ENCODE results near the gene GAREM1. TPM values are rescaled to one million over a fixed set of nuclear protein-coding genes. Genes with fewer than 3 reads are reported as not detected.

Gene GAREM1
- total and polyA plus RNA-seq, 4 donors: 3.0 to 13.7 (median 8.5) TPM

GRCh38 chr18:32339045-32339444 lies 131.6 kb downstream of the GAREM1 start:
- Histone ChIP-seq H3K9ac (ENCODE audit: insufficient read depth in 1 of 2, low read length in 2 of 2) (no peak overlapping the region), H3K4me3 (no peak overlapping the region), H3K4me1 (ENCODE audit: control insufficient read depth in 5 of 5, insufficient read depth in 5 of 5, low read length in 5 of 5) (peaks cover 0 to 14% (median 0%) of the 10 kb centered on the region in 5 donors), H3K27me3 (ENCODE audit: control insufficient read depth in 3 of 3, insufficient read depth in 3 of 3, low read length in 2 of 3) (no peaks in the 10 kb centered on the region), H3K36me3 (ENCODE audit: control insufficient read depth in 4 of 4, insufficient read depth in 4 of 4, low read length in 4 of 4) (no peaks in the 10 kb centered on the region), H3K9me3 (ENCODE audit: control insufficient read depth in 4 of 4, insufficient read depth in 3 of 4, low read length in 3 of 4) (no peaks in the 10 kb centered on the region), H3K27ac (ENCODE audit: low read depth in 1 of 2, low read length in 1 of 2) (no peak overlapping the region)
- DNase-seq: no peak
- no peak for TF ChIP-seq CTCF (IDR thresholded peaks at IDR 0.05; ENCODE audit: control extremely low read depth, extremely low read depth)
- 70 to 82% methylated on average over 2 of the region's 2 CpGs for WGBS, 2 donors
- ATAC-seq (ENCODE audit: insufficient read depth, low FRiP score): no peak

GRCh38 chr18:32337821-32338220 lies 132.9 kb downstream of the GAREM1 start:
- DNase-seq (no peak), ATAC-seq (ENCODE audit: insufficient read depth, low FRiP score) (no peak)
- peaks cover 0 to 20% (median 0%) of the 10 kb centered on the region in 5 donors for H3K4me1 ChIP-seq (ENCODE audit: control insufficient read depth in 5 of 5, insufficient read depth in 5 of 5, low read length in 5 of 5)
- H3K27ac ChIP-seq (ENCODE audit: low read depth in 1 of 2, low read length in 1 of 2): no peak overlapping the region
- H3K9ac ChIP-seq (ENCODE audit: insufficient read depth in 1 of 2, low read length in 2 of 2): no peak overlapping the region
- no peaks in the 10 kb centered on the region for H3K9me3 ChIP-seq (ENCODE audit: control insufficient read depth in 4 of 4, insufficient read depth in 3 of 4, low read length in 3 of 4)
- TF ChIP-seq CTCF (IDR thresholded peaks at IDR 0.05; ENCODE audit: control extremely low read depth, extremely low read depth): no peak
- no peaks in the 10 kb centered on the region for H3K27me3 ChIP-seq (ENCODE audit: control insufficient read depth in 3 of 3, insufficient read depth in 3 of 3, low read length in 2 of 3)
- H3K36me3 ChIP-seq (ENCODE audit: control insufficient read depth in 4 of 4, insufficient read depth in 4 of 4, low read length in 4 of 4): no peaks in the 10 kb centered on the region
- WGBS, 2 donors: 73 to 81% methylated on average over 8 of the region's 8 CpGs
- H3K4me3 ChIP-seq: no peak overlapping the region

- ATAC-seq (ENCODE audit: insufficient read depth, low FRiP score) (no peak), DNase-seq (no peak)
- no peaks in the 10 kb centered on the region for H3K9me3 ChIP-seq (ENCODE audit: control insufficient read depth in 4 of 4, insufficient read depth in 3 of 4, low read length in 3 of 4)
- no peaks in the 10 kb centered on the region for H3K27me3 ChIP-seq (ENCODE audit: control insufficient read depth in 3 of 3, insufficient read depth in 3 of 3, low read length in 2 of 3)
- H3K4me1 ChIP-seq (ENCODE audit: control insufficient read depth in 5 of 5, insufficient read depth in 5 of 5, low read length in 5 of 5): peaks cover 0 to 20% (median 0%) of the 10 kb centered on the region in 5 donors
- no peak for TF ChIP-seq CTCF (IDR thresholded peaks at IDR 0.05; ENCODE audit: control extremely low read depth, extremely low read depth)
- no peak overlapping the region for H3K9ac ChIP-seq (ENCODE audit: insufficient read depth in 1 of 2, low read length in 2 of 2)
- H3K27ac ChIP-seq (ENCODE audit: low read depth in 1 of 2, low read length in 1 of 2): no peak overlapping the region
- H3K36me3 ChIP-seq (ENCODE audit: control insufficient read depth in 4 of 4, insufficient read depth in 4 of 4, low read length in 4 of 4): no peaks in the 10 kb centered on the region
- 93% methylated on average over 7 of the region's 7 CpGs for WGBS, 2 donors
- H3K4me3 ChIP-seq: no peak overlapping the region
Observed at GRCh38 chr18:32337347-32337746, 133.3 kb downstream of the GAREM1 start.

GRCh38 chr18:32335228-32335627 lies 135.5 kb downstream of the GAREM1 start:
- no peak overlapping the region for H3K9ac ChIP-seq (ENCODE audit: insufficient read depth in 1 of 2, low read length in 2 of 2)
- H3K4me1 ChIP-seq (ENCODE audit: control insufficient read depth in 5 of 5, insufficient read depth in 5 of 5, low read length in 5 of 5): peaks cover 0 to 20% (median 0%) of the 10 kb centered on the region in 5 donors
- ATAC-seq (ENCODE audit: insufficient read depth, low FRiP score) (no peak), DNase-seq (no peak)
- H3K36me3 ChIP-seq (ENCODE audit: control insufficient read depth in 4 of 4, insufficient read depth in 4 of 4, low read length in 4 of 4): no peaks in the 10 kb centered on the region
- H3K27ac ChIP-seq (ENCODE audit: low read depth in 1 of 2, low read length in 1 of 2): no peak overlapping the region
- H3K9me3 ChIP-seq (ENCODE audit: control insufficient read depth in 4 of 4, insufficient read depth in 3 of 4, low read length in 3 of 4): no peaks in the 10 kb centered on the region
- no peak for TF ChIP-seq CTCF (IDR thresholded peaks at IDR 0.05; ENCODE audit: control extremely low read depth, extremely low read depth)
- 77 to 83% methylated on average over 4 of the region's 4 CpGs for WGBS, 2 donors
- H3K4me3 ChIP-seq: no peak overlapping the region
- no peaks in the 10 kb centered on the region for H3K27me3 ChIP-seq (ENCODE audit: control insufficient read depth in 3 of 3, insufficient read depth in 3 of 3, low read length in 2 of 3)

Measured in lung (tissue), 12 donors.